Calu3 (cell line): Measurements from ENCODE around the gene MAP3K13. TPM values are rescaled to one million over a fixed set of nuclear protein-coding genes. Genes with fewer than 3 reads are reported as not detected.
"Not testable (repeated sequence)": the region's sequence is repeated elsewhere in the genome, so short reads cannot be mapped to it uniquely, and the experiment has no call there.

ENCODE experiments used
- BruUV-seq: library from RNA; stranded (reverse); fragments of 400-500 nt; replicated peaks from 2 replicates; lab custom pipeline; 2021; lab: Mats Ljungman, UMichigan
- CTCF ChIA-PET: fragments of 300-600 bp; sonication (Branson Sonifier 250); formaldehyde crosslinking; loops from one replicate; lab custom pipeline; 2022; ENCODE audit warnings: antibody characterized with exemption; lab: Charles Lee
- DNase-seq: peaks from one replicate; pipeline ENCODE4 v3.0.0; 2022
- H3K27ac Mint-ChIP-seq: one replicate; pipeline ENCODE4 v1.8.0; 2022; ENCODE audit warnings: mixed read lengths; ENCODE audit not compliant: unreplicated experiment
- H3K27me3 Mint-ChIP-seq: one replicate; pipeline ENCODE4 v1.8.0; 2022; ENCODE audit warnings: mixed read lengths; ENCODE audit not compliant: unreplicated experiment
- H3K36me3 Mint-ChIP-seq: one replicate; pipeline ENCODE4 v1.8.0; 2022; ENCODE audit warnings: mild to moderate bottlenecking, moderate library complexity, mixed read lengths; ENCODE audit not compliant: insufficient read depth, unreplicated experiment
- H3K4me1 Mint-ChIP-seq: one replicate; pipeline ENCODE4 v1.8.0; 2022; ENCODE audit warnings: mild to moderate bottlenecking, low read depth, mixed read lengths; ENCODE audit not compliant: unreplicated experiment
- H3K4me3 Mint-ChIP-seq: one replicate; pipeline ENCODE4 v1.8.0; 2022; ENCODE audit warnings: mild to moderate bottlenecking, low read depth, moderate library complexity, mixed read lengths; ENCODE audit not compliant: unreplicated experiment
- H3K9me3 Mint-ChIP-seq: one replicate; pipeline ENCODE4 v1.8.0; 2022; ENCODE audit warnings: low read depth, mixed read lengths; ENCODE audit not compliant: unreplicated experiment
- intact Hi-C: fragments of 100-400 bp; cut with micrococcal nuclease; formaldehyde crosslinking; loops from one replicate; pipeline ENCODE4 v1.10.0; 2022; ENCODE audit not compliant: unreplicated experiment
- total RNA-seq: library from RNA; stranded (reverse); gene quantifications from 2 replicates; pipeline ENCODE4 v1.2.3, GENCODE V29; 2022
- TF ChIP-seq, protein P1 (sequence below): fragments of 200-600 bp; IDR thresholded peaks from one replicate; pipeline ENCODE4 v1.8.0; 2022; ENCODE audit warnings: antibody characterized with exemption; ENCODE audit not compliant: unreplicated experiment

Gene MAP3K13
- total RNA-seq, 1 experiment from 2014 or later: 102 TPM

GRCh38 chr3:185448107-185448506 lies 85.2 kb downstream of the MAP3K13 start:
- no peaks in the 10 kb centered on the region for H3K27me3 Mint-ChIP-seq
- no peak overlapping the region for H3K27ac Mint-ChIP-seq
- no peak overlapping the region for H3K4me3 Mint-ChIP-seq
- H3K4me1 Mint-ChIP-seq: no peaks in the 10 kb centered on the region
- intact Hi-C loops: no loop called here
- no peaks in the 10 kb centered on the region for H3K9me3 Mint-ChIP-seq
- no peak for DNase-seq
- CTCF ChIA-PET: interaction anchor here (1.0 kb wide), 1 partner anchor 138 kb away, joined by 4 read pairs; the partner anchor contains the start of gene SENP2
- TF ChIP-seq, protein P1, sequence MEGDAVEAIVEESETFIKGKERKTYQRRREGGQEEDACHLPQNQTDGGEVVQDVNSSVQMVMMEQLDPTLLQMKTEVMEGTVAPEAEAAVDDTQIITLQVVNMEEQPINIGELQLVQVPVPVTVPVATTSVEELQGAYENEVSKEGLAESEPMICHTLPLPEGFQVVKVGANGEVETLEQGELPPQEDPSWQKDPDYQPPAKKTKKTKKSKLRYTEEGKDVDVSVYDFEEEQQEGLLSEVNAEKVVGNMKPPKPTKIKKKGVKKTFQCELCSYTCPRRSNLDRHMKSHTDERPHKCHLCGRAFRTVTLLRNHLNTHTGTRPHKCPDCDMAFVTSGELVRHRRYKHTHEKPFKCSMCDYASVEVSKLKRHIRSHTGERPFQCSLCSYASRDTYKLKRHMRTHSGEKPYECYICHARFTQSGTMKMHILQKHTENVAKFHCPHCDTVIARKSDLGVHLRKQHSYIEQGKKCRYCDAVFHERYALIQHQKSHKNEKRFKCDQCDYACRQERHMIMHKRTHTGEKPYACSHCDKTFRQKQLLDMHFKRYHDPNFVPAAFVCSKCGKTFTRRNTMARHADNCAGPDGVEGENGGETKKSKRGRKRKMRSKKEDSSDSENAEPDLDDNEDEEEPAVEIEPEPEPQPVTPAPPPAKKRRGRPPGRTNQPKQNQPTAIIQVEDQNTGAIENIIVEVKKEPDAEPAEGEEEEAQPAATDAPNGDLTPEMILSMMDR: no peak
- no TSS peak for BruUV-seq
- H3K36me3 Mint-ChIP-seq: peaks cover 53% of the 10 kb centered on the region

GRCh38 chr3:185451432-185451831 lies 88.5 kb downstream of the MAP3K13 start:
- H3K4me1 Mint-ChIP-seq, intact Hi-C loops, H3K27me3 Mint-ChIP-seq, H3K4me3 Mint-ChIP-seq, H3K27ac Mint-ChIP-seq, DNase-seq, H3K9me3 Mint-ChIP-seq: not testable (repeated sequence)
- TSS peak; percentile 27 for BruUV-seq
- CTCF ChIA-PET: interaction anchor here (0.7 kb wide), 1 partner anchor 128 kb away, joined by 5 read pairs; no protein-coding TSS in a partner anchor
- H3K36me3 Mint-ChIP-seq: peaks cover 51% of the 10 kb centered on the region

GRCh38 chr3:185457376-185457775 lies 94.4 kb downstream of the MAP3K13 start:
- CTCF ChIA-PET: no interaction called here
- no TSS peak for BruUV-seq
- intact Hi-C loops: no loop called here

DNA sequence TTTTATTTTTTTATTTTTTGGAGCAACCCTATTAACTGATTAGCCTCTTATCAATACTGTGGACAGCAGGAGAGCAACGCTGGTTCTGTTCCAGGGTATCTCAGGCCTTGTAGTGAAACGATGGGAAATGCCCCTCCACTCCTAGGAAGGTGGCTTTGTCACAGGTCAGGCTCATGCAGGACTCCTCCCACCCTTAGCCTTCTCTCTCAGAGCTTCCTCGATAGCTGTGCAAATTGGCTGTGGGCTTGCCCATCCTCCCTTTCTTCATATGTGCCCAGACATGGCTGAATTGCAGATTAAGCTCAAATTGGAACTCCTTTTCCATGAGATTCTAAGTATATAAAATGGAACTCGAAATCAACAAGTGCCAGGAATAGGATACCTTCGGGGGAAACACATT lies 97.4 kb downstream of the MAP3K13 start:
- no peak overlapping the region for H3K4me3 Mint-ChIP-seq
- H3K27ac Mint-ChIP-seq: no peak overlapping the region
- H3K9me3 Mint-ChIP-seq: no peaks in the 10 kb centered on the region
- intact Hi-C loops: no loop called here
- CTCF ChIA-PET: interaction anchor here (0.8 to 1.9 kb wide), 4 partner anchors 8 to 115 kb away, joined by 3 to 11 read pairs (median 6); no protein-coding TSS in a partner anchor
- H3K4me1 Mint-ChIP-seq: no peaks in the 10 kb centered on the region
- no peak for DNase-seq
- H3K27me3 Mint-ChIP-seq: no peaks in the 10 kb centered on the region
- BruUV-seq: no TSS peak
- peaks cover 24% of the 10 kb centered on the region for H3K36me3 Mint-ChIP-seq
- TF ChIP-seq, protein P1: no peak

More at GRCh38 chr3:185457376-185457775, 94.4 kb downstream of the MAP3K13 start:
- Mint-ChIP-seq H3K4me3 (no peak overlapping the region), H3K27me3 (no peaks in the 10 kb centered on the region), H3K36me3 (peaks cover 28% of the 10 kb centered on the region), H3K9me3 (no peaks in the 10 kb centered on the region), H3K4me1 (no peaks in the 10 kb centered on the region), H3K27ac (no peak overlapping the region)
- TF ChIP-seq, protein P1: no peak
- no peak for DNase-seq

- CTCF ChIA-PET: interaction anchor here (0.8 to 1.9 kb wide), 4 partner anchors 9 to 115 kb away, joined by 3 to 11 read pairs (median 6); no protein-coding TSS in a partner anchor
- DNase-seq: no peak
- no peaks in the 10 kb centered on the region for H3K27me3 Mint-ChIP-seq
- H3K4me3 Mint-ChIP-seq: no peak overlapping the region
- H3K4me1 Mint-ChIP-seq: no peaks in the 10 kb centered on the region
- no peaks in the 10 kb centered on the region for H3K9me3 Mint-ChIP-seq
- no peak overlapping the region for H3K27ac Mint-ChIP-seq
- peaks cover 28% of the 10 kb centered on the region for H3K36me3 Mint-ChIP-seq
- TF ChIP-seq, protein P1: no peak
- BruUV-seq: no TSS peak
- intact Hi-C loops: no loop called here
Observed at GRCh38 chr3:185460719-185461350, 97.9 kb downstream of the MAP3K13 start.
